Measurements from ENCODE around the gene ELL. TPM values are rescaled to one million over a fixed set of nuclear protein-coding genes. Genes with fewer than 3 reads are reported as not detected.

Gene ELL
- total RNA-seq, 6 donors from 2014 or later: 19.8 to 66.0 (median 22.4) TPM

- no peak overlapping the region for H3K4me3 ChIP-seq
- H3K27ac ChIP-seq: peak overlapping the region in 3 of 4 donors; percentile 60 to 78 (median 77)
- H3K9me3 ChIP-seq: no peaks in the 10 kb centered on the region
- no peaks in the 10 kb centered on the region for H3K27me3 ChIP-seq
- H3K4me1 ChIP-seq: peaks cover 90 to 100% (median 96%) of the 10 kb centered on the region in 4 donors
- TF ChIP-seq EP300 (IDR thresholded peaks at IDR 0.05): no peak
- WGBS, 2 donors: 82 to 83% methylated on average over 7 to 8 of the region's 13 CpGs
- DNase-seq: no peak
- no peak for ATAC-seq (ENCODE audit: low FRiP score in 2 of 2)
- no peaks in the 10 kb centered on the region for H3K36me3 ChIP-seq
These were observed 20.5 kb downstream of the ELL start for GRCh38 chr19:18501351-18501750.

- TF ChIP-seq POLR2AphosphoS5 (IDR thresholded peaks at IDR 0.05) (no peak), POLR2A (IDR thresholded peaks at IDR 0.05) (no peak), EP300 (IDR thresholded peaks at IDR 0.05) (no peak), CTCF (IDR thresholded peaks at IDR 0.05) (no peak)
- 72 to 73% methylated on average over 5 to 8 of the region's 11 CpGs for WGBS, 2 donors
- Histone ChIP-seq H3K4me3 (no peak overlapping the region), H3K27me3 (no peaks in the 10 kb centered on the region), H3K27ac (peak overlapping the region in 3 of 4 donors; percentile 60 to 78 (median 77)), H3K36me3 (no peaks in the 10 kb centered on the region), H3K9me3 (no peaks in the 10 kb centered on the region), H3K4me1 (peaks cover 90 to 100% (median 96%) of the 10 kb centered on the region in 4 donors)
- DNase-seq (no peak), ATAC-seq (ENCODE audit: low FRiP score in 2 of 2) (no peak)
These were observed 21.1 kb downstream of the ELL start for GRCh38 chr19:18500799-18501198.

GRCh38 chr19:18500376-18500775, 21.5 kb downstream of the ELL start:
- Histone ChIP-seq H3K27ac (peak overlapping the region in 3 of 4 donors; percentile 60 to 78 (median 77)), H3K27me3 (no peaks in the 10 kb centered on the region), H3K36me3 (no peaks in the 10 kb centered on the region), H3K9me3 (no peaks in the 10 kb centered on the region), H3K4me3 (no peak overlapping the region), H3K4me1 (peaks cover 90 to 100% (median 96%) of the 10 kb centered on the region in 4 donors)
- ATAC-seq (ENCODE audit: low FRiP score in 2 of 2) (no peak), DNase-seq (no peak)
- 60% methylated on average over 2 to 7 of the region's 7 CpGs for WGBS, 2 donors
- no peak for TF ChIP-seq POLR2AphosphoS5 (IDR thresholded peaks at IDR 0.05)
- no peak for TF ChIP-seq POLR2A (IDR thresholded peaks at IDR 0.05)
- TF ChIP-seq EP300 (IDR thresholded peaks at IDR 0.05): peak in 1 of 4 donors; percentile 49
- no peak for TF ChIP-seq CTCF (IDR thresholded peaks at IDR 0.05)

GRCh38 chr19:18499055-18499775, 22.7 kb downstream of the ELL start:
- Histone ChIP-seq H3K9me3 (no peaks in the 10 kb centered on the region), H3K4me1 (peaks cover 90 to 100% (median 95%) of the 10 kb centered on the region in 4 donors), H3K36me3 (no peaks in the 10 kb centered on the region), H3K27ac (peak overlapping the region in 3 of 4 donors; percentile 0 to 60 (median 32)), H3K27me3 (no peaks in the 10 kb centered on the region), H3K4me3 (no peak overlapping the region)
- ATAC-seq (ENCODE audit: low FRiP score in 2 of 2): no peak
- peak in 1 of 2 donors; percentile 44 for DNase-seq
- TF ChIP-seq EP300 (IDR thresholded peaks at IDR 0.05): no peak
- peak in 1 of 2 donors; percentile 35 for TF ChIP-seq POLR2AphosphoS5 (IDR thresholded peaks at IDR 0.05)
- TF ChIP-seq CTCF (IDR thresholded peaks at IDR 0.05): no peak
- TF ChIP-seq POLR2A (IDR thresholded peaks at IDR 0.05): no peak
- WGBS, 2 donors: 75 to 78% methylated on average over 7 of the region's 7 CpGs

GRCh38 chr19:18496980-18497256, 25.0 kb downstream of the ELL start:
- DNase-seq (no peak), ATAC-seq (ENCODE audit: low FRiP score in 2 of 2) (no peak)
- peaks cover 0 to 1% (median 0%) of the 10 kb centered on the region in 4 donors for H3K36me3 ChIP-seq
- H3K27ac ChIP-seq: peak overlapping the region in 2 of 4 donors; percentile 67 to 77
- H3K9me3 ChIP-seq: no peaks in the 10 kb centered on the region
- WGBS, 2 donors: 57 to 67% methylated on average over 4 of the region's 4 CpGs
- H3K27me3 ChIP-seq: no peaks in the 10 kb centered on the region
- no peak overlapping the region for H3K4me3 ChIP-seq
- peaks cover 85 to 98% (median 91%) of the 10 kb centered on the region in 4 donors for H3K4me1 ChIP-seq
- TF ChIP-seq EP300 (IDR thresholded peaks at IDR 0.05): no peak
- no peak for TF ChIP-seq CTCF (IDR thresholded peaks at IDR 0.05)
- no peak for TF ChIP-seq POLR2AphosphoS5 (IDR thresholded peaks at IDR 0.05)
- no peak for TF ChIP-seq POLR2A (IDR thresholded peaks at IDR 0.05)

Data from upper lobe of left lung (tissue), 6 donors.